ENCODE measurements around the gene BSCL2.
"Not testable (repeated sequence)": the region's sequence is repeated elsewhere in the genome, so short reads cannot be mapped to it uniquely, and the experiment has no call there.

BSCL2 gene

DNA sequence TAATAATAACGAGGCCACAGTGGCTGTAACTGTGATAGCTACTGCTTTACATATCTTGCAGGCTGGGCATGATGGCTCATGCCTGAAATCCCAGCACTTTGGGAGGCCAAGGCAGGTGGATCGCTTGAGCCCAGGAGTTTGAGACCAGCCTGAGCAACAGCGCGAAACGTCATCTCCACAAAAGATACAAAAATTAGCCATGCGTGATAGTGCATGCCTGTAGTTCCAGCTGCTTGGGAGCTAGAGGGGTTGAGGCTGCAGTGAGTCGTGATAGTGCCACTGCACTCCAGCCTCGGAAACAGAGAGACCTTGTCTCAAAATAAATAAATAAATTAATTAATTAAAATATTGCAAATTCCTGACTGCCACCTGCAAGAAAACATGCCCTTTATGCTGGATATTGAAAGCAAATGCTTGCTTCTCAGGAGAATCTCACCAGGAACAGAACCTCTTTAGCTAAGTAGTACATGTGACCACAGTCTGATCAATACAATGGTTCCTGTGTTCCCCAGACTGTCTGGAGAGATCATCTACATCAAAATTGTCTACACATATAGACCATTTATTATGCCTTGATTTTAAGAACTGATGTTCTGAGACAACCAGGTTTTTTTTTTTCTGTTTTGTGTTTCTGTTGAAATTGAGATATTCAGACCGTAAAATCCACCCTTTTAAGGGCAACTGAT lies 40.4 kb upstream of the BSCL2 start:
- Histone ChIP-seq H3K36me3 (ENCODE audit: insufficient read depth, low read length) (no peaks in the 10 kb centered on the region), H3K27me3 (ENCODE audit: insufficient read depth, low read length, poor library complexity, severe bottlenecking) (no peaks in the 10 kb centered on the region), H3K4me3 (ENCODE audit: low read length, poor library complexity, severe bottlenecking) (no peak overlapping the region), H3K9me3 (ENCODE audit: insufficient read depth, low read depth, low read length) (no peaks in the 10 kb centered on the region), H3K9me2 (replicated peaks; ENCODE audit: low read depth, low read length) (no peaks in the 10 kb centered on the region), H3F3A (ENCODE audit: low read depth) (no peaks in the 10 kb centered on the region), H2AFZ (ENCODE audit: low read length) (no peak overlapping the region), H3K79me2 (ENCODE audit: insufficient read depth, low read length) (peaks cover 11% of the 10 kb centered on the region; the same call in 1 of the 2 replicates), H3K9ac (ENCODE audit: low read depth, low read length, poor library complexity, severe bottlenecking) (no peak overlapping the region), H3K4me1 (ENCODE audit: insufficient read depth, low read length, poor library complexity, severe bottlenecking) (peaks cover 8% of the 10 kb centered on the region), H4K20me1 (ENCODE audit: insufficient read depth, low read length, poor library complexity, severe bottlenecking) (no peaks in the 10 kb centered on the region), H3K4me2 (ENCODE audit: low read depth, low read length, poor library complexity, severe bottlenecking) (no peak overlapping the region)
- no peak for TF ChIP-seq EZH2phosphoT487 (IDR thresholded peaks at IDR 0.05; ENCODE audit: borderline replicate concordance)
- TF ChIP-seq, protein P1, sequence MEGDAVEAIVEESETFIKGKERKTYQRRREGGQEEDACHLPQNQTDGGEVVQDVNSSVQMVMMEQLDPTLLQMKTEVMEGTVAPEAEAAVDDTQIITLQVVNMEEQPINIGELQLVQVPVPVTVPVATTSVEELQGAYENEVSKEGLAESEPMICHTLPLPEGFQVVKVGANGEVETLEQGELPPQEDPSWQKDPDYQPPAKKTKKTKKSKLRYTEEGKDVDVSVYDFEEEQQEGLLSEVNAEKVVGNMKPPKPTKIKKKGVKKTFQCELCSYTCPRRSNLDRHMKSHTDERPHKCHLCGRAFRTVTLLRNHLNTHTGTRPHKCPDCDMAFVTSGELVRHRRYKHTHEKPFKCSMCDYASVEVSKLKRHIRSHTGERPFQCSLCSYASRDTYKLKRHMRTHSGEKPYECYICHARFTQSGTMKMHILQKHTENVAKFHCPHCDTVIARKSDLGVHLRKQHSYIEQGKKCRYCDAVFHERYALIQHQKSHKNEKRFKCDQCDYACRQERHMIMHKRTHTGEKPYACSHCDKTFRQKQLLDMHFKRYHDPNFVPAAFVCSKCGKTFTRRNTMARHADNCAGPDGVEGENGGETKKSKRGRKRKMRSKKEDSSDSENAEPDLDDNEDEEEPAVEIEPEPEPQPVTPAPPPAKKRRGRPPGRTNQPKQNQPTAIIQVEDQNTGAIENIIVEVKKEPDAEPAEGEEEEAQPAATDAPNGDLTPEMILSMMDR (conservative IDR thresholded peaks at IDR 0.05; ENCODE audit: low read length): no peak

DNA sequence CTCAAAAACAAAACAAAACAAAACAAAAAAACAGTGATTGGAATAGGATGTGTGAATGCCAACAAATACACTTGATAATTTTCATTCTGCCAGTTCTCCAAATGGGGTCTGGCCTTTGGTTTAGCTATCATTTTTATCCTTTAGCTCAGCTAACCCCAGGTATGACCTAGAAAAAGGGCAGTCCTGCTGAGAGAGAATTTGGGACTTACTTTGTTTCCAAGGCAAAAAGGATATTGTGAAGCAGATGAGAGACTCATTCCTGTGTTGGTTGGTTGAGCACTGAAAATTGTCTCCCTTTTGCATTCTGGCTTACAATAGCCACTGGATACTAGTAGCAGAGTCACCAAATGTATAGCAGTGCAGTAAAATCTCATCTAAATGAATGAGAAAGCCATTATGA lies 30.0 kb upstream of the BSCL2 start:
- H2AFZ ChIP-seq (ENCODE audit: low read length): no peak overlapping the region
- peaks cover 5% of the 10 kb centered on the region for H4K20me1 ChIP-seq (ENCODE audit: insufficient read depth, low read length, poor library complexity, severe bottlenecking)
- H3K36me3 ChIP-seq (ENCODE audit: insufficient read depth, low read length): peaks cover 27% of the 10 kb centered on the region; the same call in 1 of the 2 replicates

DNA sequence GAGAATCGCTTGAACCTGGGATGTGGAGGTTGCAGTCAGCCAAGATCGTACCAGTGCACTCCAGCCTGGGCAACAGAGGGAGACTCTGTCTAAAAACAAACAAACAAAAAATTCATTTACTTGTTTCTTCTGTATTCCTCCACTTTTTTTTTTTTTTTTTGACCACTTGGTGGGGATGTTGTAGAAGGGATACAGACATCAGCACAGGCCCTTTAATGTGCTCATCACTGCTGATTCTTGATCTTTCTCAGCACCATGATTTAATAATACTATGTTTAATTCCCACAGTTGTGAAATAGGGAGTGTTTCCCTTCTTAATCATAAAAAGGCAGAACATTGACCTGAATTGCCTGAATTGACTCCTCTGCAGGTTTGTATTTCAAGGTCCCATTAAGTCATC lies 25.6 kb upstream of the BSCL2 start:
- H3K9me3 ChIP-seq (ENCODE audit: insufficient read depth, low read depth, low read length): no peaks in the 10 kb centered on the region
- no peak for TF ChIP-seq EZH2phosphoT487 (IDR thresholded peaks at IDR 0.05; ENCODE audit: borderline replicate concordance)
- TF ChIP-seq, protein P1 (conservative IDR thresholded peaks at IDR 0.05; ENCODE audit: low read length): peak; percentile 48
- H3K36me3 ChIP-seq (ENCODE audit: insufficient read depth, low read length): peaks cover 11% of the 10 kb centered on the region; the same call in 1 of the 2 replicates

More for the DNA sequence above, 30.0 kb upstream of the BSCL2 start:
- no peak for TF ChIP-seq EZH2phosphoT487 (IDR thresholded peaks at IDR 0.05; ENCODE audit: borderline replicate concordance)
- TF ChIP-seq, protein P1 (conservative IDR thresholded peaks at IDR 0.05; ENCODE audit: low read length): no peak
- Histone ChIP-seq H3F3A (ENCODE audit: low read depth) (no peaks in the 10 kb centered on the region), H3K9ac (ENCODE audit: low read depth, low read length, poor library complexity, severe bottlenecking) (no peak overlapping the region), H3K4me2 (ENCODE audit: low read depth, low read length, poor library complexity, severe bottlenecking) (no peak overlapping the region), H3K9me2 (replicated peaks; ENCODE audit: low read depth, low read length) (no peaks in the 10 kb centered on the region), H3K9me3 (ENCODE audit: insufficient read depth, low read depth, low read length) (no peaks in the 10 kb centered on the region), H3K27me3 (ENCODE audit: insufficient read depth, low read length, poor library complexity, severe bottlenecking) (no peaks in the 10 kb centered on the region), H3K79me2 (ENCODE audit: insufficient read depth, low read length) (peaks cover 21% of the 10 kb centered on the region), H3K4me1 (ENCODE audit: insufficient read depth, low read length, poor library complexity, severe bottlenecking) (no peaks in the 10 kb centered on the region), H3K4me3 (ENCODE audit: low read length, poor library complexity, severe bottlenecking) (no peak overlapping the region)

DNA sequence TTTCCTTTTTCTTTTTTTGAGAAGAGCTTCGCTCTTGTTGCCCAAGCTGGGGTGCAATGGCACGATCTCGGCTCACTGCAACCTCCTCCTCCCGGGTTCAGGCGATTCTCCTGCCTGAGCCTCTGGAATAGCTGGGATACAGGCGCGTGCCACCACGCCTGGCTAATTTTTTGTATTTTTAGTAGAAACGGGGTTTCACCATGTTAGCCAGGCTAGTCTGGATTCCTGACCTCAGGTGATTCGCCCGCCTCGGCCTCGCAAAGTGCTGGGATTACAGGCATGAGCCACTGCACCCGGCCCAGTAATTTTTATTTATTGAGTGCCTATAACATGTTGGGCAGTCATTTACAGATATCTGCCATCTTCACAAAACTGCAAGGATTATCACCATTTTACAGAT lies 22.9 kb upstream of the BSCL2 start:
- not testable (repeated sequence) for H3K36me3 ChIP-seq (ENCODE audit: insufficient read depth, low read length); H3K27me3 ChIP-seq (ENCODE audit: insufficient read depth, low read length, poor library complexity, severe bottlenecking); H2AFZ ChIP-seq (ENCODE audit: low read length); H3K9me3 ChIP-seq (ENCODE audit: insufficient read depth, low read depth, low read length); H3K9me2 ChIP-seq (replicated peaks; ENCODE audit: low read depth, low read length); H3F3A ChIP-seq (ENCODE audit: low read depth)
- peaks cover 39% of the 10 kb centered on the region for H4K20me1 ChIP-seq (ENCODE audit: insufficient read depth, low read length, poor library complexity, severe bottlenecking)
- peak overlapping the region; percentile 92 for H3K4me3 ChIP-seq (ENCODE audit: low read length, poor library complexity, severe bottlenecking)
- H3K4me1 ChIP-seq (ENCODE audit: insufficient read depth, low read length, poor library complexity, severe bottlenecking): peaks cover 13% of the 10 kb centered on the region
- peak overlapping the region; percentile 98 for H3K9ac ChIP-seq (ENCODE audit: low read depth, low read length, poor library complexity, severe bottlenecking)
- H3K79me2 ChIP-seq (ENCODE audit: insufficient read depth, low read length): peaks cover 66% of the 10 kb centered on the region
- H3K4me2 ChIP-seq (ENCODE audit: low read depth, low read length, poor library complexity, severe bottlenecking): peak overlapping the region; percentile 81

More for the DNA sequence above, 25.6 kb upstream of the BSCL2 start:
- Histone ChIP-seq H4K20me1 (ENCODE audit: insufficient read depth, low read length, poor library complexity, severe bottlenecking) (peaks cover 21% of the 10 kb centered on the region), H3K4me2 (ENCODE audit: low read depth, low read length, poor library complexity, severe bottlenecking) (no peak overlapping the region), H3K9me2 (replicated peaks; ENCODE audit: low read depth, low read length) (no peaks in the 10 kb centered on the region), H3K4me3 (ENCODE audit: low read length, poor library complexity, severe bottlenecking) (no peak overlapping the region), H3F3A (ENCODE audit: low read depth) (peaks cover 3% of the 10 kb centered on the region), H3K4me1 (ENCODE audit: insufficient read depth, low read length, poor library complexity, severe bottlenecking) (peaks cover 8% of the 10 kb centered on the region), H3K79me2 (ENCODE audit: insufficient read depth, low read length) (peaks cover 52% of the 10 kb centered on the region), H3K27me3 (ENCODE audit: insufficient read depth, low read length, poor library complexity, severe bottlenecking) (no peaks in the 10 kb centered on the region), H2AFZ (ENCODE audit: low read length) (no peak overlapping the region), H3K9ac (ENCODE audit: low read depth, low read length, poor library complexity, severe bottlenecking) (no peak overlapping the region)
